Measurements from ENCODE around the gene ADAM15.

The ADAM15 gene

DNA sequence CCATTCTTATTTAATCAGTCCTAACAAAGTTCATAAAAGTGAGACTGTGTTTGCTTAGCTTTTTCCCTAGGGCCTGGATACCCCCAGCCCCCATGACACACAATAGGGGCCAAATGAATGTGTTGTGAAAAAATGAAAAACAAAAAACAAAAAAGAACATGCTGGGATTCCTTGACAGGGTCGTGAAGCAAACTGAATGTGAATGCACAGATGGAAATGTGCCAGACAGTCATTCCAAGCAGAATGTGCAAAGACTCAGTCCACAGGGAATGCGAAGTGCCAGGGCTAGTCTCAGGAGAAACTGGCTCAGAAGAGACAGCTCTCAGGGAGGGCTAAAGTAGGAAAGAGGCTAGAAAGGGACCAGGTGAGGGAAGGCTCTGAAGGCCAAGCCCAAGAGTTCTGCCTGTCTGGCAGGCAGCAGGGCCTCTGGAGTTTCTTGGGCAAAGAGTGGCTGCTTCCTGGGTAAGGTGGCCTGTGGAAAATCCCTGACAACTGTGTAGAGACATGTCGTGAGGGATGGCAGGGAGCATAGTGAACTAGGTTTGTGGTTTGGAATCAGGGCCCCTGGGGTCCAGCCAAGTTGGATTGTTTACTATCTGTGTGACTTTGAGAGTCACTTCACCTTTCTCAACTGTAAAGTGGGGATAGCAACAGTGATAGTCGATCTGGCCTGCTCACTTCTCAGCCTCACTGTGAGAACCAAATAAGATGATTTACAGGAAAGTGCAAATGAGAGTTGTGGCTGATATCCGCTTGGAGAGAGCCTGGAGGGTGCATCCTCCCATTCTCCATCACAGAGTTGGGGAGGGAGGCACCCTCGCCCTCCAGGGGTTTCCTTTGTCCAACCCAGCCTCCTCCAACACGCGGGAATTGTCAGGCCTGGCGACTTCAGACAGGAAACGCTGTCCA, 1.2 kb upstream of the ADAM15 start:
- in situ Hi-C loops (cut with MboI; ENCODE audit: low sequenced_read_pairs), result loop anchor here (25.0 kb wide), 1 partner anchor 488 kb away; the partner anchor contains the start of genes CHRNB2 and UBE2Q1

DNA sequence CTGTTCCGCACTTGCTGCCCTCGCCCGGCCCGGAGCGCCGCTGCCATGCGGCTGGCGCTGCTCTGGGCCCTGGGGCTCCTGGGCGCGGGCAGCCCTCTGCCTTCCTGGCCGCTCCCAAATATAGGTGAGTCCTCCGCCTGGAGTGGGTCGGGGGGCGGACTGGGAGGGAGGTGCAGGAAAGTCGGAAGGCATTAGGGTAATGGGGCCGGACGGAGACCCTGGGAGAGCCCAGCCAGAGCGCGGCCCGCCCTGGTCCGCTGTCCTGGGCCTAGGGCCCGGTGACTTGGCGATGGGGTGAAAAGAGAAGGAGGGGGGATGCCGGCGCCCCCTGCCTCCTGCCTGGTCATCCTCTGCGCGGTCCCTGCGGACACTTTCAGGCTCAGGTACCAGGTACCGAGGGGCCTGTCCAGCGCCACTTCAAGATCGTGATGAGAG, 243 bp downstream of the ADAM15 start:
- in situ Hi-C loops (cut with MboI; ENCODE audit: low sequenced_read_pairs), result loop anchor here (25.0 kb wide), 1 partner anchor 489 kb away; the partner anchor contains the start of genes CHRNB2 and UBE2Q1

DNA sequence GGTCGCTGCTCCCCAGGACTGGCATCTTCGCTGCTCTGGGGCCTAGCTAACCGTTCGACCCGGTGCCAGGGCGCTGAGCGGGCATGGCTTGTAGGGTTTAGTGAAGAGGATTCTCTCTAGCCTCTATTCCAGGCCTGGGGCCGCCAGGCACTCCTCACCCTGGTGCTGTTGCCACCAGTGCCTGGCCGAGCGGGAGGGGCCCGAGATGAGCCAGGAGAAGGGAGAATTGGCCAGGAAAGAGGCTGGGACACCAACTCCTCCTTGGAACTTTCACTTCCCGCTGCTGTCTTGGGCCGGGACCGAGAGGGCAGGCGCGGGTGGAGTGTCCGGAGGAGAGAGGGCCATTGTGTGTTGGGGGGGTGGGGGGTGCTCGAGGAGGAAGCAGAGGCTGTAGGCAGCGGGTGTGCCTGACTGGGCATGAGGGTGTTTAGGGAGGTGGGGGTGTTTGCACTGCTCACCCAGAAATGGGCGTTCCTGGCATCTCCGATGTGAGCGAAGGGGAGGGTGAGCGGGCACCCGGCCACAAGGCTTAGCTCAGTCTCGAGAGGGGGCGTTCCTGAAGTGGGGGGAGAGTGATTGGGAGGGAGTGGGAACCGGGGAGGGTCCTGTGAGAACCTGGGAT, 772 bp downstream of the ADAM15 start:
- in situ Hi-C loops (cut with MboI; ENCODE audit: low sequenced_read_pairs), result loop anchor here (25.0 kb wide), 1 partner anchor 490 kb away; the partner anchor contains the start of genes CHRNB2 and UBE2Q1

DNA sequence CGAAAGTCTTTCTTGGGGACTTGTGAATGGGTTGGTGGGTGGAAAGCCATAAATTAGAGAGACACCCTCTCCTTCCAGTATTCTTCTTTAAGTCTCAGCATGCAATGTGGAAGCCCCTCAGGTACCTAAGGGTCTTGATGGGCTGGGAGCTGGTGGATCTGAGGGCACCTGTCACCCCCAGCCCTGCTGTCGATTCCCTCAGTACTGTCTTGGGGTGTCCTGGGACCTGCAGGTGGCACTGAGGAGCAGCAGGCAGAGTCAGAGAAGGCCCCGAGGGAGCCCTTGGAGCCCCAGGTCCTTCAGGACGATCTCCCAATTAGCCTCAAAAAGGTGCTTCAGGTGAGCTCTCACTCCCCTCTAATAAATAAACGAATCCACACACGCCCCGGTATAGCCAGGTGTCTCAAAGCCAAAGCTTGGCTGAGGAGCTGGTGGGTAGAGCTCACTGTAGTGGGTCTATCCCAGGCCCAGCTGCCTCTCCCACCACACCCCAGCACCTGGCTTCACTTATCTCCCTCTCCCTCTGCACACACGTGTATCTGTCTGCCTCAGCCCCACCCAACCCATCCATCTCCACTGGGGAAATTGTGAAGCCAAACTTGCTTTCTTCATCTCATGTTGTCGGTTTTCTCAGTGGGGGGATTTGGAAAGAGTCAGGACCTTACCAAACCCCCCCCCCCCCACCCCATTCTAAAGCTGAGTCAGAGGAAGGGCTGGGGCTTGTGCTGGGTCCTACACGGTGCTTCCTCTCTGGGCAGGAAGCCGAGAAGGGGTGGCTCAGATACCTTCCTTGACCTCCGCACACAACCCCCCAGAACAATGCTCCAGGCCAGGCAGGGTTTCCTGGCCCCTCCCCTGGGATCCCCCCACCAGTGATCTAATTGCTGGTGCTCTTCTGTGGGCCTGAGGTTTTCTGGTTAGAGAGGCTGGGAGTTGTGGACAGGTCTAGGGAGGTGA, 1.6 kb downstream of the ADAM15 start:
- in situ Hi-C loops (cut with MboI; ENCODE audit: low sequenced_read_pairs), result loop anchor here (25.0 kb wide), 1 partner anchor 490 kb away; the partner anchor contains the start of genes CHRNB2 and UBE2Q1

DNA sequence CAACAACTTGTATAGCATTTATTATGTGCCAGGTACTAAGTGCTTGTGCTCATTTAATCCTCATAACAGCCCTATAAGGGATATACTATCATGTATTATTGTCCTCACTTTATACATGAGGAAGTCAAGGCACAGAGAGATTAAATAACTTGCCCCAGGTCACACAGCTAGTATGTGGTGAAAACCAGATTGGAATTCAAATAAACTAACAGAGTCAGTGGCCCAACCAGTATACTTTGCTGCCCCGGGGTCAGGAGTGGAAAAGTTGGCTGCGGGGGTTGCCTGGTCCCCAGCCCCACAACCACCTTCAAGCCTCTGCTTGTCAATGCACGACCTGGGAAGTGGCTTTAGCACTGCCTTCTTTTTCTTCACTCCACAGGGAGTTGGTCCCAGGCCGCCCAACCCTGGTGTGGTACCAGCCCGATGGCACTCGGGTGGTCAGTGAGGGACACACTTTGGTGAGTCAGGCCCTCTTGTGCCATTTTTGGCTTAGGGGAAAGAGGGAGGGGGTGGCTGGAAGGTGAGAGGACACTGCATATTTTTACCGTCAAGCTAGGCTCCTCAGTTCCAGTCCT, 2.5 kb downstream of the ADAM15 start:
- in situ Hi-C loops (cut with MboI; ENCODE audit: low sequenced_read_pairs), result loop anchor here (25.0 kb wide), 1 partner anchor 491 kb away; the partner anchor contains the start of genes CHRNB2 and UBE2Q1

DNA sequence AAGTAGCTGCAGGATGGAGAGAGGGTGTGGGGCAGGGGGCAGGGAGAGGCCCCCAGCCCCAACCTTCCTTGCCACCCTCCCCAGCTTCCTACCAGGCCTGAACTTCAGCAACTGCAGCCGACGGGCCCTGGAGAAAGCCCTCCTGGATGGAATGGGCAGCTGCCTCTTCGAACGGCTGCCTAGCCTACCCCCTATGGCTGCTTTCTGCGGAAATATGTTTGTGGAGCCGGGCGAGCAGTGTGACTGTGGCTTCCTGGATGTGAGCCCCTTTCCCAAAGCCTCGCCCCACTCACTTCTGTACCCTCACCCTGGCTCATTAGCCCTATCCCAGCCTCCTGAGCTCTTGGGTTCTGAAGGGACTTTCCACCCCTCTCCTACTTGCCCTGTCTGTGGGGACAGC, 6.0 kb downstream of the ADAM15 start:
- in situ Hi-C loops (cut with MboI; ENCODE audit: low sequenced_read_pairs), result loop anchor here (25.0 kb wide), 1 partner anchor 495 kb away; the partner anchor contains the start of genes CHRNB2 and UBE2Q1

DNA sequence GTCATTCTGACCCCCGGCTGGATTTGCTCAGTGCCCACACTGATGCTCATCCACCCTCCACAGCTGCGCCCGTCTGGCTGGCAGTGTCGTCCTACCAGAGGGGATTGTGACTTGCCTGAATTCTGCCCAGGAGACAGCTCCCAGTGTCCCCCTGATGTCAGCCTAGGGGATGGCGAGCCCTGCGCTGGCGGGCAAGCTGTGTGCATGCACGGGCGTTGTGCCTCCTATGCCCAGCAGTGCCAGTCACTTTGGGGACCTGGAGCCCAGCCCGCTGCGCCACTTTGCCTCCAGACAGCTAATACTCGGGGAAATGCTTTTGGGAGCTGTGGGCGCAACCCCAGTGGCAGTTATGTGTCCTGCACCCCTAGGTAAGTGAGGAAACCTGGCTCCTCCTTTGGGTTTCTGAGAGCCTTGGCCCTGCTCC, 6.7 kb downstream of the ADAM15 start:
- in situ Hi-C loops (cut with MboI; ENCODE audit: low sequenced_read_pairs), result loop anchor here (25.0 kb wide), 1 partner anchor 495 kb away; the partner anchor contains the start of genes CHRNB2 and UBE2Q1

DNA sequence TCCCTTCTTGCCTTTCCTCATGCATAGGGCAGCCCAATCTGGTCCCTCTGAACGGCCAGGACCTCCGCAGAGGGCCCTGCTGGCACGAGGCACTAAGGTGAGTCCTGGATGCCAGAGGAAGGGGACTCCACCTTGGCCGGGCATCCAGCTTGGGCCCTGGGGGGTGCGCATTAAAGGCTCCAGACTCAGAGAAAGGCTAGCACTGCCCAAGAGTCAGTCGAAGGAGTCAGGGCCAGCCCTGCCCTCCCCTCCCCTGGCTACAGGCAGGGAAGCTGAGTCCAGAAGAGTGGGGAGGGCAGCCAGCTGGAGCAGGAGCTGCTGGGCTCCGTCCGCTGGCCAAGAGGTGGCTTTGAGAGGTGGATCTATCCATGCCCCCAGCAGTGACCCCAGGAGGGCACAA, 9.6 kb downstream of the ADAM15 start:
- in situ Hi-C loops (cut with MboI; ENCODE audit: low sequenced_read_pairs), result loop anchor here (25.0 kb wide), 1 partner anchor 498 kb away; the partner anchor contains the start of genes CHRNB2 and UBE2Q1

DNA sequence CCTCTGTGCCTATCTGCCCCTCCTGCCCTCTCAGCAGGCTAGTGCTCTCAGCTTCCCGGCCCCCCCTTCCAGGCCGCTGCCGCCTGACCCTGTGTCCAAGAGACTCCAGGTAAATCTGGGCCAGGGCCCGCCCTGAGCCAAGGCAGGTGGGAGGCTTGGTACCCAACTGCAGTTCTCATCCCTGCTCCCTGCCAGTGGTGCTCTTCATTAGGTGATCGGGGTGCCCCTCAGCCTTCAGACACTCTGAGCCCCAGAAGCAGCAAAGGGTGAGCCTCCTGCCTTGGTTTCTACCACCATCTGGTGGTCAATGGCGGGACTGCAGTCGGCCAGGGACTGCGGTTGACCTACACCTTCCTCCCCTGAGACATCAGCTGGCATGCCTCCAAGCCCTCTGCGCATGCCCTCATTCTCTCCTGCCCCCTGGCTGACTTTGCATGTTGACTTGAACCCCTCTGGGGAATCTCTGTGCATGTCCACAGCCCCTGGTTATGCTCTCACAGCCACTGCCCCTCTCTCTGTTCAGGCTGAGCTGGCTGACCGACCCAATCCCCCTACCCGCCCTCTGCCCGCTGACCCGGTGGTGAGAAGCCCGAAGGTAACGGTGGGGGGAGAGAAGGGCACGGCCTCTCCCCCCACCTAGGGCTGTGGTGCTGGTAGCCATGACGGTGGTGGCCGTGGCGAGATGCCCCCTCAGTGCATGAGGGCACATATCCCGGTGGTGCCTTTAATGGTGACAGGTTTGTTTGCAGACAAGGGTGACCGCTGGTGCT, 10.4 kb downstream of the ADAM15 start:
- in situ Hi-C loops (cut with MboI; ENCODE audit: low sequenced_read_pairs), result loop anchor here (25.0 kb wide), 1 partner anchor 499 kb away; the partner anchor contains the start of genes CHRNB2 and UBE2Q1

DNA sequence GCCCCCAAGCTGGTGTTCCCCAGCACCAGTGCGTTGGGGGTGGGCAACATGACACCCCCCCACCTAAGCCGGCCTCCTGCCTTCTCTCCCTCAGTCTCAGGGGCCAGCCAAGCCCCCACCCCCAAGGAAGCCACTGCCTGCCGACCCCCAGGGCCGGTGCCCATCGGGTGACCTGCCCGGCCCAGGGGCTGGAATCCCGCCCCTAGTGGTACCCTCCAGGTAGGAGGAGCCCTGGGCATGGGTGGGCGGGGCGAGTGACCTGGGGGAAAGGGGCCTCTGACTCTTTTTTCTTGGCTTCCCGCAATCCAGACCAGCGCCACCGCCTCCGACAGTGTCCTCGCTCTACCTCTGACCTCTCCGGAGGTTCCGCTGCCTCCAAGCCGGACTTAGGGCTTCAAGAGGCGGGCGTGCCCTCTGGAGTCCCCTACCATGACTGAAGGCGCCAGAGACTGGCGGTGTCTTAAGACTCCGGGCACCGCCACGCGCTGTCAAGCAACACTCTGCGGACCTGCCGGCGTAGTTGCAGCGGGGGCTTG, 11.1 kb downstream of the ADAM15 start:
- in situ Hi-C loops (cut with MboI; ENCODE audit: low sequenced_read_pairs), result loop anchor here (25.0 kb wide), 1 partner anchor 500 kb away; the partner anchor contains the start of genes CHRNB2 and UBE2Q1

DNA sequence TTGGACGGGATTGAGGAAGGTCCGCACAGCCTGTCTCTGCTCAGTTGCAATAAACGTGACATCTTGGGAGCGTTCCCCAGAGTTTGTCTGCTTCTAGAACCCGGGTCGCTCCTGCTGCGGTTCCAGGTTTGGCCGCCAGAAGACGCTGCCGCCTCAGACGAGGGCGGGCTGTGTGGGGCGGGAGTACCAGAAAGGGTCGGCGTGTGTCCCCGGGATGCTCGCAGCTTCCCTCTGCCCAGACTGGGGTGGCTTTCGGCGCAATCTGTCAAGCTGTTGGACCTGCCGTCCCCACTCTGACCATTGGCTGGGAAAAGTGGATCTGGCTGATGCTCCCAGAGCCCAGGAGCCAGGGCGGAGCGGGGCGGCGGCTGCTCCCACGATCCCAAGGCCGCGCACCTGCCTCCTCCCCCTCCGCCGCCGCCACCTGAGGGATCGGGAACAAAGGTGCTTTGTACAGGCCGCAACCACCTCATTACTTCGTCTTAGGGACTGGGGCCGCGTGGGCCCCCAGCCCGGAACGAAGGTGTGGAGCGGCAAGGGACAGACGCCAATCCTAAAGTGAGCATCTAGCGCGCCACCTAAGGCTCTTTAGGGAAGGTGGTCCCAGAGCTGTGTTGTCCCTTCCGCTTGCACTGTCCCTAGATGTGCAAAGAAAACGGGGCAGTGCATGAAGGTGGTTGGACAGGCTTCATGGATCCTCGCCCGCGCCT, 11.7 kb downstream of the ADAM15 start:
- in situ Hi-C loops (cut with MboI; ENCODE audit: low sequenced_read_pairs), result loop anchor here (25.0 kb wide), 1 partner anchor 501 kb away; the partner anchor contains the start of genes CHRNB2 and UBE2Q1

DNA sequence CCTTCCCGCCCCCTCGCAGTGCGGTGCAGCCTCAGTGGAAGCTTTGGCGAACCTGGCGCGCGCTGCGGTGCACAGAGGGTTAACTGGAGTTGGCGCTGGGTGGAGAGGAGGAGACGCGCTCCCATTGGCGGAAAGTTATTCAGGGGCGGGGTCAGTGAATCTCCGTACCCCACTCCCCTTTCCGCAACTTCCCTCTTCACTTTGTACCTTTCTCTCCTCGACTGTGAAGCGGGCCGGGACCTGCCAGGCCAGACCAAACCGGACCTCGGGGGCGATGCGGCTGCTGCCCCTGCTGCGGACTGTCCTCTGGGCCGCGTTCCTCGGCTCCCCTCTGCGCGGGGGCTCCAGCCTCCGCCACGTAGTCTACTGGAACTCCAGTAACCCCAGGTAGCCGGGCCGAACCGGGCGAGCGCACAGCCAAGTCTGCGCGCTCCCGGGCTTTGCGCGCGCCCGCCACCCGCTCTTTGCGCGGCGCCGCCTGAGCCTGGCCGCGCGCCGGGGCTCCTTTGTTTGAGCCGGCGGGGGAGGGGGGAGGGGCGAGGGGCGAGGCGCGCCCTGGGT, 12.5 kb downstream of the ADAM15 start, which contains the start of gene EFNA4:
TSS of gene EFNA4 (plus strand) at position 191 of the 561 bp plus-strand sequence. CDS start at position 275, 84 bp downstream.
- in situ Hi-C loops (cut with MboI; ENCODE audit: low sequenced_read_pairs), result loop anchor here (25.0 kb wide), 1 partner anchor 501 kb away; the partner anchor contains the start of genes CHRNB2 and UBE2Q1

DNA sequence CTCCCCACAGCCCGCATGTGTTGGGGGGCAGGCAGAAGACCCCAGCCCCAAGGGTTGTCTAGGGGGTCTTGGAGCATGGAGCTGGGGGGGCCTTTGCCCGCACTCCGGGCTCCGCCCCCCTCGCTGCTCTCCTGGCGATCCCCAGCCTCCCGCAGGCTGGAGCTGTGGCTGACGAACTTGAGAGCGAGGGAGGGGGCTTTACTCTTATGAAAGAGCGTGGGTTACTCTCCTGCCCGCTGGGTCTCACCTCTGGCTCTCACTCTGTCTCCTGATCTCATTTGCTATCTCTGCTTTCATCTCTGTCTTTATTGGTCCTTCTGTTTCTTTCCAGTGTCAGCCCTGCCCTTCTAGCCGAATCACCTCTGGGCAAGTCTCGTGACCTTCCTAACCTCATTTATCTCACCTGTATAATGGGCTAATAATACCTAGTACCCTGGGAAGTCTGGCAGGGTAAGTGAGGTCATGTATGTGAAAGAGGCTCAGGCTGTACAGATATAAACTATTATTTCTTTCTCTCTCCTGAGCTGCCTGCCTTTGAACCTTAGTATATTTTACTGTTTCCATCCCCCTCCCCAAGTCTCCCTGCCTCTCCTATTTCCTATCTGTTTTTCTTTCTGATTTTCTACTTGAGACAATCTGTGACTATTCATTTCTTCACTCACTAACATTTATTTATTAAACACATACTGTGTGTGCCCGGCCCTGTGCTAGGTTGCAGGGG, 13.2 kb downstream of the ADAM15 start:
- in situ Hi-C loops (cut with MboI; ENCODE audit: low sequenced_read_pairs), result loop anchor here (25.0 kb wide), 1 partner anchor 502 kb away; the partner anchor contains the start of genes CHRNB2 and UBE2Q1

DNA sequence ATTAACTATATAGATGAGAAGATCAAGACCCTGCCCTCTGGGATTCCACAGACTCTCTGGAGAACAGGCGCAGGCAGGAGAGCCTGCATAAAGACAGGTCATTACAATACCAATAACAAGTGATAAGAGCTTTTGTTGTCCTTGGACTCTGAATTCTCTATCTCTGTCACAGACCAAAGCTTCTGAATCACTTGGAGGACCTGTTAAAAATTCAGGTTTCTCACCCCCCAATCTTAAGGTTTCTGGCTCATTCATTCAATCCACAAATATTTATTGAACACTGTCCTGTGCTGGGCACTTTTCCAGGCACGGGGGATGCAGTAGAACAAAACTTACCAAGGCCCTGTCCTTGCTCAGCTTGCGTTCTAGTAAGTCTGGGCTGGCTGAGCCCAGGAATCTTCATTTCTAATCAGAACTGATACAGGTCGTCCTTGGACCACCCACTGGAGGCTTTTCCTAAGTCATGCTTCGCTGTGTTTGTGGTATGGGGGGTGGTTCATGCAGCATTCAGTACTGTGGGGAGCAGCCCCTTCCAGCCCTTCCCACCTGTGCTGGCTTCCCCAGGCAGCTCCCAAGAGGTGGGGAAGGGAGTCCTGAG, 13.8 kb downstream of the ADAM15 start:
- in situ Hi-C loops (cut with MboI; ENCODE audit: low sequenced_read_pairs), result loop anchor here (25.0 kb wide), 1 partner anchor 503 kb away; the partner anchor contains the start of genes CHRNB2 and UBE2Q1

DNA sequence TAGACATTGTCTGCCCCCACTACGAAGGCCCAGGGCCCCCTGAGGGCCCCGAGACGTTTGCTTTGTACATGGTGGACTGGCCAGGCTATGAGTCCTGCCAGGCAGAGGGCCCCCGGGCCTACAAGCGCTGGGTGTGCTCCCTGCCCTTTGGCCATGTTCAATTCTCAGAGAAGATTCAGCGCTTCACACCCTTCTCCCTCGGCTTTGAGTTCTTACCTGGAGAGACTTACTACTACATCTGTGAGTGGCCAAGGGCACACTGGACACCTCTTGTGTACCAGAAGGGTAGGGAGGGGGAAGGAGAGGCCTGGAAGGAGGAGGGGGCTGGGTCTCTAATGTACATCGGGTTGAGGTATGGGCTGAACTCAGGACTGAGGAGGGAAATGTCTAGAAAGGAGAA, 15.7 kb downstream of the ADAM15 start:
- in situ Hi-C loops (cut with MboI; ENCODE audit: low sequenced_read_pairs), result loop anchor here (25.0 kb wide), 1 partner anchor 504 kb away; the partner anchor contains the start of genes CHRNB2 and UBE2Q1

DNA sequence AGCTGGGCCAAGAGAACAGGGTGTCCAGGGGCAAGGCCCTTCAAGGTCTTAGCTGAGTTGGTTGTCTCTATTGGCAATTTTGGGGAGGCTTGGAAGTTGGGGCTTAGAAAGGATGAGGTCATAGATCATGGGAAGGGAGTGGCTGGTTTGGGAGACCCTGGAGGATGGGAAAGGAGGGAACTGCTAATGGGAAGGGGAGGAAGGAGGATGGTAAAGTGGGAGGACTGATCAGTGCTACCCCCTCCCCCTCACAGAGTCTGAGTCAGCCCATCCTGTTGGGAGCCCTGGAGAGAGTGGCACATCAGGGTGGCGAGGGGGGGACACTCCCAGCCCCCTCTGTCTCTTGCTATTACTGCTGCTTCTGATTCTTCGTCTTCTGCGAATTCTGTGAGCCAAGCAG, 17.5 kb downstream of the ADAM15 start:
- in situ Hi-C loops (cut with MboI; ENCODE audit: low sequenced_read_pairs), result loop anchor here (25.0 kb wide), 1 partner anchor 506 kb away; the partner anchor contains the start of genes CHRNB2 and UBE2Q1

Data from HL-60/S4 (cell line).